Measurements from ENCODE around the gene ALOX5AP.

- TF ChIP-seq EZH2 (IDR thresholded peaks at IDR 0.05; ENCODE audit: insufficient read depth, low read length) (no peak), CTCF (IDR thresholded peaks at IDR 0.05; ENCODE audit: insufficient read depth, low read depth, low read length) (no peak)
These were observed 36.8 kb upstream of the ALOX5AP start for GRCh38 chr13:30698488-30699005.

Data from astrocyte (in vitro differentiated cells and primary cell).